Lung (tissue), 12 donors: ENCODE measurements around the gene MED19. TPM values are rescaled to one million over a fixed set of nuclear protein-coding genes. Genes with fewer than 3 reads are reported as not detected.

ENCODE experiments used
- ATAC-seq: fragments of 200-7000 bp; cut with Tn5 transposase; one replicate; pipeline ENCODE4 v1.9.1; 2020; ENCODE audit warnings: moderate number of reproducible peaks; ENCODE audit not compliant: insufficient read depth, low FRiP score
- DNase-seq, 3 donors: peaks; one replicate each; pipeline ENCODE4 v3.0.0-alpha.2; 2013 to 2017
- H3K27ac ChIP-seq, 2 donors: one replicate each; pipeline ENCODE4 v1.5.1; 2013; ENCODE audit warnings: mild to moderate bottlenecking in 2 of 2, moderate library complexity in 2 of 2, control low read depth in 1 of 2, inconsistent platforms in 1 of 2, low read depth in 1 of 2, low read length in 1 of 2
- H3K27me3 ChIP-seq, 3 donors: one replicate each; pipeline ENCODE4 v1.5.1; 2013; ENCODE audit warnings: low read length in 2 of 3; ENCODE audit not compliant: control insufficient read depth in 3 of 3, insufficient read depth in 3 of 3
- H3K36me3 ChIP-seq, 4 donors: one replicate each; pipeline ENCODE4 v1.5.1; 2013; ENCODE audit warnings: low read length in 4 of 4, mild to moderate bottlenecking in 1 of 4, moderate library complexity in 1 of 4; ENCODE audit not compliant: control insufficient read depth in 4 of 4, insufficient read depth in 4 of 4
- H3K4me1 ChIP-seq, 5 donors: one replicate each; pipeline ENCODE4 v1.5.1; 2013; ENCODE audit warnings: low read length in 5 of 5, mild to moderate bottlenecking in 2 of 5, moderate library complexity in 1 of 5; ENCODE audit not compliant: control insufficient read depth in 5 of 5, insufficient read depth in 5 of 5
- H3K4me3 ChIP-seq: one replicate; pipeline ENCODE4 v1.5.1; 2013; ENCODE audit warnings: mild to moderate bottlenecking, control low read depth, moderate library complexity
- H3K9ac ChIP-seq, 2 donors: one replicate each; pipeline ENCODE4 v1.5.1; 2013; ENCODE audit warnings: low read length in 2 of 2, control low read depth in 1 of 2; ENCODE audit not compliant: insufficient read depth in 1 of 2
- H3K9me3 ChIP-seq, 4 donors: one replicate each; pipeline ENCODE4 v1.5.1; 2013; ENCODE audit warnings: low read length in 3 of 4, mild to moderate bottlenecking in 1 of 4, moderate library complexity in 1 of 4; ENCODE audit not compliant: control insufficient read depth in 4 of 4, insufficient read depth in 3 of 4
- WGBS, 2 donors: extraction: QIAGEN DNeasy Blood & Tissue Kit; methylation state at CpG; one replicate each; pipeline ENCODE4 v1.1.7; 2013; 5-methylcytosine and 5-hydroxymethylcytosine counted together
- polyA plus RNA-seq, 2 donors: library from polyadenylated mRNA; stranded (reverse); fragments of 200-250 nt; gene quantifications; one replicate each; pipeline ENCODE4 v1.2.1, GENCODE V29; 2013
- total RNA-seq, 2 donors: library from RNA; depleted of rRNA in 1 of 2; stranded (reverse); fragments of >200 nt in 1 of 2; gene quantifications; one replicate each; pipeline ENCODE4 v1.2.1, GENCODE V29; 2014 to 2021
- TF ChIP-seq, protein P1 (sequence below): IDR thresholded peaks from 2 replicates; pipeline ENCODE4 v1.5.1; 2012; ENCODE audit warnings: mild to moderate bottlenecking; ENCODE audit errors: control extremely low read depth, extremely low read depth
- donor health status: control.
- donor health status: control.
- donor health status: Bipolar disorder and iron deficiency.
- donor health status: healthy.
- donor health status: DM: yes; HTN: yes; CAD: no.

MED19 gene
- total and polyA plus RNA-seq, 4 donors, result 8.7 to 15.1 (median 13.5) TPM

DNA sequence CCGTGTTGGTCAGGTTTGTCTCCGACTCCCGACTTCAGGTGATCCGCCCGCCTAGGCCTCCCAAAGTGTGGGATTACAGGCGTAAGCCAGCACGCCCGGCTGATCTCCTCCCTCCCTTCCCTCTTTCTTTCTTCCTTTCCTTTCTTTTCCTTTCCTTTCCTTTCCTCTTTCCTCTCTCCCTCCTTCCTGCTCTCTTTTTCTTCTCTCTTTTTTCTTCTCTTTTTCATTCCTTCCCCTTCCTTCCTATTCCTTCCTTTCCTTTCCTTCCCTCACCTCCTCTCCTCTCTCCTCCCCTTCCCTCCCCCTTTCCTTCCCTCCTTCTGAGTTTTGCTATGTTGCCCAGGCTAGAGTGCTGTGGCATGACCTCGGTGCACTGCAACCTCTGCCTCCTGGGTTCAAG lies 48.0 kb downstream of the MED19 start:
- Histone ChIP-seq H3K4me1 (peaks cover 0 to 9% (median 0%) of the 10 kb centered on the region in 5 donors), H3K27ac (no peak overlapping the region), H3K27me3 (no peaks in the 10 kb centered on the region), H3K9me3 (no peaks in the 10 kb centered on the region), H3K36me3 (peaks cover 15 to 22% (median 20%) of the 10 kb centered on the region in 4 donors), H3K4me3 (no peak overlapping the region), H3K9ac (no peak overlapping the region)
- DNase-seq (no peak), ATAC-seq (no peak)
- 84 to 88% methylated on average over 9 of the region's 9 CpGs for WGBS, 2 donors
- TF ChIP-seq, protein P1, sequence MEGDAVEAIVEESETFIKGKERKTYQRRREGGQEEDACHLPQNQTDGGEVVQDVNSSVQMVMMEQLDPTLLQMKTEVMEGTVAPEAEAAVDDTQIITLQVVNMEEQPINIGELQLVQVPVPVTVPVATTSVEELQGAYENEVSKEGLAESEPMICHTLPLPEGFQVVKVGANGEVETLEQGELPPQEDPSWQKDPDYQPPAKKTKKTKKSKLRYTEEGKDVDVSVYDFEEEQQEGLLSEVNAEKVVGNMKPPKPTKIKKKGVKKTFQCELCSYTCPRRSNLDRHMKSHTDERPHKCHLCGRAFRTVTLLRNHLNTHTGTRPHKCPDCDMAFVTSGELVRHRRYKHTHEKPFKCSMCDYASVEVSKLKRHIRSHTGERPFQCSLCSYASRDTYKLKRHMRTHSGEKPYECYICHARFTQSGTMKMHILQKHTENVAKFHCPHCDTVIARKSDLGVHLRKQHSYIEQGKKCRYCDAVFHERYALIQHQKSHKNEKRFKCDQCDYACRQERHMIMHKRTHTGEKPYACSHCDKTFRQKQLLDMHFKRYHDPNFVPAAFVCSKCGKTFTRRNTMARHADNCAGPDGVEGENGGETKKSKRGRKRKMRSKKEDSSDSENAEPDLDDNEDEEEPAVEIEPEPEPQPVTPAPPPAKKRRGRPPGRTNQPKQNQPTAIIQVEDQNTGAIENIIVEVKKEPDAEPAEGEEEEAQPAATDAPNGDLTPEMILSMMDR, result no peak

DNA sequence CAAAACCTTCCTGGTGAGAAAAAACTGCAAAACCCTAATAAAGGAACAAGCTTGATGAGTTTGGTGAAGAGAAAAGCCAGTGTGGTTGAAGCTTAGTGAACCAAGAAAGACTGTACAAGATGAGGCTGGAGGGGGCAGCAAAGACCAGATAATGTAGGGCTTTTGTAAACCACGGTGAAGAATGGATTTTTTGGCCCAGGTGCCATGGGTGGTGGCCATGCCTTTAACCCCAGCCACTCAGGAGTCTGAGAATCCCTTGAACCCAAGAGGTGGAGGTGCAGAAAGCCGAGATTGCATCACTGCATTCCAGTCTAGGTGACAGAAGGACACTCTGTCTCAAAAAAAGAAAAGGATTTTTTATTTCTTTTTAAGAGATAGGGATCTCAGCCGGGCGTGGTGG lies 49.1 kb downstream of the MED19 start:
- H3K9ac ChIP-seq, result no peak overlapping the region
- no peaks in the 10 kb centered on the region for H3K27me3 ChIP-seq
- TF ChIP-seq, protein P1, result no peak
- H3K4me3 ChIP-seq, result no peak overlapping the region
- peaks cover 15 to 22% (median 20%) of the 10 kb centered on the region in 4 donors for H3K36me3 ChIP-seq
- H3K9me3 ChIP-seq, result no peaks in the 10 kb centered on the region
- H3K4me1 ChIP-seq, result peaks cover 0 to 11% (median 2%) of the 10 kb centered on the region in 5 donors
- ATAC-seq (no peak), DNase-seq (no peak)
- 68 to 77% methylated on average over 4 of the region's 4 CpGs for WGBS, 2 donors
- H3K27ac ChIP-seq, result no peak overlapping the region

DNA sequence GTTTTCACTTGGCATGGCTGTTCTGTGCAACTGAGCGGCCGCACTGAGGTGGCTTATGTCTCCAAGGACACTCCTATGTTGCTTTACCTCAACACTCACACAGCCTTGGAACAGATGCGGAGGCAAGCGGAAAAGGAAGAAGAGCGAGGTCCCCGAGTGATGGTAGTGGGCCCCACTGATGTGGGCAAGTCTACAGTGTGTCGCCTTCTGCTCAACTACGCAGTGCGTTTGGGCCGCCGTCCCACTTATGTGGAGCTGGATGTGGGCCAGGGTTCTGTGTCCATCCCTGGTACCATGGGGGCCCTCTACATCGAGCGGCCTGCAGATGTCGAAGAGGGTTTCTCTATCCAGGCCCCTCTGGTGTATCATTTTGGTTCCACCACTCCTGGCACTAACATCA lies 52.3 kb downstream of the MED19 start:
- no peaks in the 10 kb centered on the region for H3K27me3 ChIP-seq
- TF ChIP-seq, protein P1, result no peak
- peaks cover 0 to 9% (median 2%) of the 10 kb centered on the region in 5 donors for H3K4me1 ChIP-seq
- H3K27ac ChIP-seq, result no peak overlapping the region
- no peak overlapping the region for H3K9ac ChIP-seq
- no peak overlapping the region for H3K4me3 ChIP-seq
- ATAC-seq (no peak), DNase-seq (no peak)
- 94 to 98% methylated on average over 14 of the region's 14 CpGs for WGBS, 2 donors
- no peaks in the 10 kb centered on the region for H3K9me3 ChIP-seq
- H3K36me3 ChIP-seq, result peaks cover 15 to 22% (median 20%) of the 10 kb centered on the region in 4 donors

DNA sequence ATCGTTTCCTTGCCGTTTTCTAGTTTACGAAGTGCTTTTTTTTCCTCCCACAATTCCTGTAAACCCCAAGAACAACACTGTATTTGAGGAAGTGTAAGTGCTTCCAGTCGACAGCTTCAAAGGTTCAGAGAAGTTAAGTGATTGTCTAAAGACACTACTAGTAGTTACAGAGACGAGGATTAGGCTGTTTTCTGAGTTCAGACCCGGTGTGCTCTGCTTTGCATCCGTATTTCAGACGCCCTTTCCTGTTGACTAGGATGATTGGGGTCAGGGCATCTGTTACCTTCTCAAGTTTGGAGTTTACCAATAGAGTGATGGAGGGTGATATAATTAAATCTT lies 54.0 kb downstream of the MED19 start:
- DNase-seq (no peak), ATAC-seq (no peak)
- Histone ChIP-seq H3K27ac (peak overlapping the region; percentile 18 to 64), H3K4me3 (peak overlapping the region; percentile 63), H3K36me3 (peaks cover 15 to 22% (median 20%) of the 10 kb centered on the region in 4 donors), H3K9me3 (no peaks in the 10 kb centered on the region), H3K9ac (peak overlapping the region; percentile 51 to 54), H3K27me3 (no peaks in the 10 kb centered on the region), H3K4me1 (peaks cover 0 to 11% (median 2%) of the 10 kb centered on the region in 5 donors)
- TF ChIP-seq, protein P1, result no peak
- 0 to 1% methylated on average over 8 of the region's 8 CpGs for WGBS, 2 donors
